Measurements from ENCODE around the gene HACD4.
"Not testable (repeated sequence)": the region's sequence is repeated elsewhere in the genome, so short reads cannot be mapped to it uniquely, and the experiment has no call there.

HACD4 gene

DNA sequence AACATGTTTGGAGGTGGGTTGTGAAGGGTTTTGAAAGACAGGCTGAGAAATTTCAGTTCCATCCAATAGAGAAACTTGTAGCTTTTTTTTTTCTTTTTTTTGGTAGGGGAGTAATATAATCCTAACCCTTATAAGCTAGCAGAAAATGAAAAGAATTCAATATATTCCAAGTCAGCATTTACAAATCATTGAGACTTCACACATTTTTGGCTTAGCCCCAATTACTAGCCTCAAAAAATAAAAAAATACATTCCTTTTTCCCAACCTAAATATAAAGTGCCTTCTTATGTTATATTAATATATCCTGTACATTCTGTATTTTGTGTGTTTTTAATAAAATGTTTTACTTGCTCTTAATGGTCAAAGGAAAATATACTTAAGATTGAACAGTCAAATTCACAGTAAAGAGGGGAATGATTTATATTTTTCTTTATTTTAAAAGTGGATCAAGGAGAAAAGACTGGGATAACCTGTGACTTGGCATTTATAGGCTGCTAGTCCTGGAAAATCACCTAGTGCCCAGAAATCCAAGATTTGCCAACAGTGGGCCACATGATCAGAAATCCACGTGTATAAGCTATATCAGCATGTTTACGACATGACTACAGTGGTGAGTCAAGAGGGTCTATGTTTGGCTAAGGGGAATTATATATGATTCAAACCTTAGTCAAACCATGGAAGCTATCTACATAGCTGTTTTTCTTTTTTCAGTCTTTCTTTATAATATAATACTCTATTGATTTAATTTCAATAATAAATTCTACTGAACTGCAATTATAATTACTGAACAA, 14.5 kb downstream of the HACD4 start:
- DNase-seq (ENCODE audit: low read depth in 2 of 2), result no peak

DNA sequence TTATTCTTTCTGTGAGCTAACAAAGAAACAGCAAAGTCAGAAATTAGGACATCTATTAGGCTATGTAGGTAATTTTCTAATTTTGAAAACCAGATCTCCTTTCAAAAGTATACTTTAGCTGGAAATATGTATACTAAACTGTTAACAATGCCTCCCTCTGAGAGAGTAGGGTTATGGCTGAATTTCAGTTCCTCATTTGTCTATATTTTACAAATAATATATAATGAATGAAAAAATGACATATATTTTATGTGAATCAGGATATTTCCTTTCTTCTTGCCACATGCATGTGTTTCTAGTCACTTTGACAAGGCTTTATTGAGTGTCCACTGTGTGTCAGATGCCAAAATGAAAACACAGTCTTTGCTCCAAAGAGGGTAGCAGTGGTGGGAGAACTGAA, 15.4 kb downstream of the HACD4 start:
- DNase-seq (ENCODE audit: low read depth in 2 of 2), result no peak

DNA sequence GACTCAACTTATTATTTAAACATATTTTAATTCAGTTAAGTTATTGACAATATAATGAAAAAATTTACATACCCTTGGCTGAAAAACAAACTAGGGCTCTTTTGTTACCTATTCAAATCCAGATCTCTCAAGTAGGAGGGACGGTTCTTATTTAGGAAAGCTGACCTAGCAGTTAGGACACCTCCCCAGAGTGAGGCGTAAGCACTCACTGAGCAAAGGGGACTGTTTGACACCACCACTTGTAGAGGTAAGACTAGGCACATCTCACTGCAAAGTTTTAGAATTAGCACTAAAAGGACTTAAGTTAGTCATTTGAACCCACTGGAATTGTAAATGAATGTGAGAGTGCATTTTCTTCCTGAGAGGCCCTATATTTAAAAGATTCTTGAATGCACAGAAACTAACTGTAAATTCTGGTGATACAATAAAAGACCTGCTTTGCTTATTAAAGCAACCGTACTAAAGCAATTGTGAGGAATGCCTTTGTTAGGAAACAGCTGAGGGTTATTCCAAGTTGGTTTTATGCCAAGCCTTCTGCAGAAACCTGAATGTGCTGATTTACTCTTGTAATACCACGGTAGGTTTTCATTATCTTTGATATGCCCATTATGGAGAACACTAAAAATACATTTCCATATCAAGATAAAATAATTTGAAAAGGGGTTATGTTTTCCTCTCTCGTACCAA, 16.2 kb downstream of the HACD4 start:
- DNase-seq (ENCODE audit: low read depth in 2 of 2), result no peak

DNA sequence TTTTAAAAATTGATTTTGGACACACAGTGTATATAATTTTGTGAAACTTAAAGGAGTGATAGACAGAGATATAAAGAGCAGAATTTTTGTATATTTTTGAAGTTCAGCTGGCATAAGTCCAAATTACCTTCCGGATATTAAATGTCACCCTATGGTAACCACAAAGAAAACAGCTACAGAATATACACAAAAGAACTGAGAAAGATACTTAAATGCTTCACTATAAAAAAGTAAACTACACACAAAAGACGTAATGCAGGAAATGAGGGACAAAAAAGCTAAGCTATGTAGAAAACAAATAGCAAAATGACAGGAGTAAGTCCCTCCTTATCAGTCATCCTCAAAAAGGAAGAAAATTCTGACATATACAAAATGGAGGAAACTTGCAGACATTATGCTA, 29.4 kb downstream of the HACD4 start:
- DNase-seq (ENCODE audit: low read depth in 2 of 2), result no peak

DNA sequence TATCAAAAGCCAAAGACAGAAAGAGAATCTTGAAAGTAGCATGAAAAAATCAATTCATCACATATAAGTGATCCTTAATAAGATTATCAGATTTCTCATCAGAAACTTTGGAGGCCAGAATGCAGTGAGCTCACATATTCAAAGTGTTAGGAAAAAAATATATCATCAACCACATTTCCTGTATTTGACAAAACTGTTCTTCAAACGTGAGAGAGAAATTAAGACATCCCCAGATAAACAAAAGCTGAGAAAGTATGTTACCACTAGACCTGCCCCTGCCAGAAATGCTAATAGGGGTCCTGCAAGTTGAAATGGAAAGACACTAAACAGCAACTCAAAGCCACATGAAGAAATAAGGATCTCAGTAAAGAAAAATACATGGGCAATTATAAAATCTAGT, 29.9 kb downstream of the HACD4 start:
- DNase-seq (ENCODE audit: low read depth in 2 of 2), result no peak

DNA sequence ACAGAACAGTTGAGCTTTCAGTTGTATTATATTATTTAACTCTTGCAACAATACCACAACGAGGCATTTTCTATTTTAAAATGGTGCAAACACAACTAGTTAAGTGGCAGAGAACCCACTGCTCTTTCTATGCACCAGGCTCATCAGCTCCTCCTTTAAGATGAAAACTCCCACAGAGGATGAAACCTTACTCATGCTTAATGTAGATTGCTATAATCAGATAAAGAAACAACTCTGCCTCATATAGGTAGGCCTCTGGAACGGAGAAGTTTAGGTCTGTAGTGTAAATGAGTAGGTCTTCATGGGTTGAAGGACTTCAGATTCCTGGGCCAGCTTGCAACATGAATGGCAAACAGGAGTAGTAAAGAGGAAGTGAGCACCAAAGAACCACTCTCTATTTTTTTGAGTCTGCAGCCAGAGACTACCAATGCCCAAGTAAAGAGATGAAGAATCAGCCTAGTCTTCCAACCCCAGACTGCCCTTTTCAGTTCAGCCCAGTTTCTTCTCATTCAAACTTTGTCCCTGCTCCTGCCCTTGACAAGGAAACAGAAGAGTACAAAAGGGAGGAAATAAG, 33.9 kb downstream of the HACD4 start:
- DNase-seq (ENCODE audit: low read depth in 2 of 2), result no peak

DNA sequence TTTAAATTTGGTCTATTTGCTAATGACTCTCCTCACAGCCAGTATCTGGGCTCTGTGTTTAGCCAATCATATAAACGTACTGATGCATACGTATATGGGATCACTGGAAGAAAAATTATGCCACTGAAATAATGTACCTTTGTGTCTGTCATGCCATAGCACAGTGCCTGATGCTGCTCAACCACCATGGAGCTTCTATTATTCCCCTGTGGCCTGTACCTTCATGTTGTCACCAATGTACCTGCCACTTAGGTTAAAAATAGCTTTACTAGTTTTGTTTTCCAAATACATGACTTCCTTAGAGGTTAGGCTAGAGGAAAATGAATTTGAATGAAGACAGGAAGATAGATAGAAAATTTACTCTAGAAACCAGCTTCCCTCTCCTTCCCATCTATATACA, 34.6 kb downstream of the HACD4 start:
- no peak for DNase-seq (ENCODE audit: low read depth in 2 of 2)

DNA sequence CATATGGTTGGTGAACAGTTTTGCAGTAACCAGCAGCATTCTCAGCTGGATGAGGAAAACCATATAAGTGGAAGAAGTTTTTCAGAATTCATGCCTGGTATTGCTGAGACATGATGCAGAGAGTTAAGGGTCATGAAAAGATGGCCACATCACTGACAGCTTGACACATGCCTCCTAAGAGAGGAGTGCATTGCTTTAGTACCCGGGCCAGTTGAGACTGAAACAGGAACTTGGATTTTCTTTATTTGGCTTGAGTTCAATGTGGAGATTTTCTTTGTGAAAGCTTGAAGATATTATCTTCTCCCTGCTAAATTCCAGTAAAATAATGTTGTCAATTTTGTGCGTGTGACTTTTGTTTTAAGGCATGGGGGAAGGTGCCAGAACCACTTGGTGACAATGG, 35.8 kb downstream of the HACD4 start:
- no peak for DNase-seq (ENCODE audit: low read depth in 2 of 2)

DNA sequence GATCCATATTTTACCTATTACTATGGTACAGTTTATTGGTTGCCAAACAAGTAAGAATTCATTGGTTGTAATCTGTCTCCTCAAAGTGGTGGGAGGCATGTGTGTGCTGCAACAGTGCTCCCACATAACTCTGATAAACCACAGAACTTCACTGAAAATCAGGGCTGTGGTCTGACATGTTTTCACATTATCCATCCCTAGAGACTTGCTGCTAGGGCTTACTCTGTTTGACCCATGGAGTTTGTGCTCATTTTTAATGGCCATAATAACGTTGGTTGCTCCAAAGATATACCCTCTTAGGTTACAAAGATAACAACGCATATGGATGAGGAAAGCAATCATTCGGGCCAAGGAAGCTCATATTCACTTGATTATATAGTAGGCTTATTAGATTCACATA, 37.0 kb downstream of the HACD4 start:
- no peak for DNase-seq (ENCODE audit: low read depth in 2 of 2)

DNA sequence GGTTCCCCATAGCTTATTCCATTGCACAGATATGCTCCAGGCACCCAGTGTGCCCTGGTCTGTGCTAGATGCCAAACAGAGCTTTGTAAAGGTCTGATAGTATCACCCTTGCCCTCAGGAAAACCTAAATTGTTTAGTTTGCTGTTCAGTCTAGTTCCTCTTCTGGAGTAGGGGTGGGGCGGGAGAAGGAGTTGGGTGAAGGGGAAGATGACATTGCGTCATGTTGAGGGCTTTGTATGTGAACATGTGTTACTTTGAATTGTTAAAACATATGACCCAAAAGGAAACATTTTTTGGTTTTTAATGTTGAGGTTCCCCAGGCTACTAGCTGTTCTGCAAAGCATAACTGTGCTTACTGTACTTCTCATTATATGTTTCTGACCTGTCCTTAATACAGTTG, 40.6 kb downstream of the HACD4 start:
- no peak for DNase-seq (ENCODE audit: low read depth in 2 of 2)

DNA sequence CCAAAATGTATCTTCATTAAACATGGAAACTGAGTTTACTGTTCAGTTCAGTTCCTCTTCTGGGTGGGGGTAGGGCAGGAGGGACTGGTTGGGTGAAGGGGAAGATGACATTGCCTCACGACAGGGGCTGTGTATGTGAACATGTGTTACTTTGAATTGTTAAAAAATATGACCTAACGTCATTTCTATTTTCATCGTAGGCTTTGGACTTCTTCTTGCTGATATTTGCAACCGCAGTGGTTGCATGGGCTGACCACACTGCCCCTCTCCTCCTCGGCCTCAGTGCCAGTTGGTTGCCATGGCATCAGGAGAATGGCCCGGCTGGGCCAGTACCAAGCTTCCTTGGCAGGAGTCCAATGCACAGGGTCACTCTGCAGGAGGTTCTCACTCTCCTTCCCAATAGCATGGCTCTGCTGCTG, 41.5 kb downstream of the HACD4 start:
- no peak for DNase-seq (ENCODE audit: low read depth in 2 of 2)

DNA sequence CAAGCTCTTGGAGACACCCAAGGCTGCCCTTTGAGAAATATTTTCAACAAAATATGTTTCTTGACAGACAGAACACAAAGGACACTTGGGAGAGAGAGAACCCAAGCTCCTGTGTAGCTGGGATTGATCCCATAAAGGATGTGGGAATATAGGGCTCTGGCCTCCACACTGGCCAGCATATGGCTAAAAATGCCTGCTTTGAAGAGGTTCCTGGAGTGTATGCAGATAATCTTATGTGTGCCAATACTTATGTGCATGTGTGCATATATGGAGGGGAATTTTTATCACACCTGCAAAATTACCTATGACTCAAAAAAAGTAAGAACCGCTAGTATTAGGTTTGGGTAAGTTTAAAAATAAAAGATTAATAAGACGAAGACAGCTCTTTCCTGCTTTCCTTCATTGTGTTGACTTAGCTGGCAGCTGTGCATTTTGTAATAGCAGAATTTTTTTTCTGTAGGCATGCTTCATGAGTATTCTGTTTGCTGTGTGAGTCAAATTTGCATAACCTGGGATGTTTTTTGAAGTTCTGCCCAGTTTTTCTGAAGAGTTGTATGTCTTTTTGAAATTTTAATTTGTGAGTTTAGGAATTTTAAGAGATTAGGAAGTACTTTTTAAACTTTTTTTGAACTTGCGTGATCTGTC, 42.6 kb downstream of the HACD4 start:
- no peak for DNase-seq (ENCODE audit: low read depth in 2 of 2)

DNA sequence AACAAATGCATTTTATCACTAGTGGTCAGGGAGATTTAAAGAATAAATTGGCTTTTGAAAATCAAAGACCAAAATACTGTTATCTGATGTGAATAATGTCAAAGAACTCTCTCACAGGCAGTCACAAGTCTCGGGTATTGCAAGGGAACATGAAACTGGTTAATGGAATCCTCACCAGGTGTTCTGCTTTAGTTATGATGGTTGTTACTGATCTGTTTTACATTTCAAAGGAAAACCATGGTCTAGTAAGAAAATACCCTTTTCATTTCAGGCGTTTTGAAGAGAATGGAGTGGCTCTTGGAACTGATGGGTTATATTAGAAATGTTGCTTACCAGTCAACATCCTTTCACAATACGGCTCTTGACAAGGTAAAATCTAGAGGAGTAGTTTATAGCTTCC, 43.4 kb downstream of the HACD4 start:
- DNase-seq (ENCODE audit: low read depth in 2 of 2), result no peak

DNA sequence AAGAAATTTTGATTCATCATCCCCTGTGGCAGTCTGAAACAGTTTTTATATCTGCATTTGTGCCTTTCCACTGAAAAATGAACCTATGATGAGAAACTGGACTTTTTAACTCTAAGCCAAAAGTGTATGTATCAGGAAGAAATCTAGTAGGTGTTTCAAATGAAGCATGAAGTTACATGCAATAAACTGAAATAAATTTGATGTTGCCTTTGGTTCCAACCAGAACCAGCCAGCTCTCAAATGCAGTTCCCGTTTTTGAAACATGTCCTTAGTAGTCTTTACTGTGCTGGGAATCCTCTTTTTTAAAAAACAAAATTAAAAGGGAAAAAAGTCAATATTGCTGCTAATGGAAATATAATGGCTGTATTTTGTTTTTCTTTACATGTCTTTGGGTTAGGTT, 43.9 kb downstream of the HACD4 start:
- DNase-seq (ENCODE audit: low read depth in 2 of 2), result no peak

DNA sequence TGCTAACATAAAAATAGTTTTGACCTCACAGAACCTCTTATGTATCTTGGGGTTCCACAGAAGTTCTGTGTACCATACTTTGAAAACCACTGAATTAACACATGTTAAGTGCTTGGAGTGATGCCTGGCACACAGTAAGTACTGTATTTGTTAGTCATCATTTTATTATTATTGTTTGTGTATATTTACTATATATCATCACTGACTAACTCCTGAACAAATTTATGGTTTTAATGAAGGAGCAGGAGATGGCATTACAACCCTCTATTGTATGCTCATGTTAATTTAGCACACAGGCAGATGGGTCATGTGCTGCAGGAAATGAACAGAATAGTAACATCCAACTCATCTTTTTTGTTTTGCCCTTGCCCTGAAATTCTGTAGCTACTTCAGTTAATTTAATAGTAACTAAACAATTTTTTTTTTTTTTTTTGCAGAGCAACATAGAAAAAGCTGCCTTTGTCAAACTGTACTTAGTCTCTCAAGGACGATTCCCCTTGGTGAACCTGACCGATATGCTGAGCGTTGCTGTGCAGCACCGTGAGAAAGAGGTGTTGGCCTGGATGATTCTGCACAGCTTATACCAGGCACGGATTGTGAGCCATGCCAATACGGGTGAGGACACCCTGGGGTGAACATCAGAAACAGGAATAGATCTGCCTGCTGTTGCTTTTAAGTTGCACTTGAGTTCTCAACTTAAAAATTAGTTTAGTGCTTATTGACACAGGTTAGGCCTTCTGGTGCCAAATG, 45.4 kb downstream of the HACD4 start:
- DNase-seq (ENCODE audit: low read depth in 2 of 2), result no peak

DNA sequence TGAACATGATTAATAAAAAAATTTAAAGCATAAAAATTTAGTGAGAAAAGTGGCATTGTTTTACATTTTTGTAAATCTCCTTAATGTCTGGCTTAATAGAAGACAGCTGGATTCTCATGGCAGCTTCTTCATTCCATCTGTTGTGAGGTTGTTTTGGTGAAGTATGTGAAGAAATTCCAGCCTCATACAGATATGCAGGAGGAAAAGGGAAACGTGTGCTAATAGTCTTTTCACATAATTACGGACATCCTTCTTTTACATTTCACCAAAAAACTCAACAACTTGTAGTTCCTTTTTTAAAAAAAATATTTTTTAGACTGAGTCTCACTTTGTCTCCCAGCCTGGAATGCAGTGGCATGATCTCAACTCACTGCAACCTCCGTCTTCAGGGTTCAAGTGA, 46.9 kb downstream of the HACD4 start:
- no peak for DNase-seq (ENCODE audit: low read depth in 2 of 2)

DNA sequence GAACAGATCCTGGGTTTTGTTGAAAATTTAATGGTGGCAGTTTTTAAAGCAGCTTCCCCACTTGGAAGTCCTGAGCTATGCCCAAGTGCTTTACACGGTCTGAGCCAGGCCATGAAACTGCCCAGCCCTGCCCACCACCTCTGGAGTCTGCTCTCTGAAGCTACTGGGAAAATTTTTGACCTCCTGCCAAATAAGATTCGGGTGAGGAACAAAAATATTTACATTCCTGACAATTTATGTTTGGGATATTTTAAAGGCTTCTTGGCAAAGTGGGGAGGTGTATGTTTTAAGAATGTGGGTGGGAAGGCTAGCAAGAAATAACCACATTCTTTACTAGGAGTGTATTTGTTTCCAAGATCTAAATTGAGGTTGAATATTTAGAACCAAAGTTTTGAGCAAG, 50.0 kb downstream of the HACD4 start:
- DNase-seq (ENCODE audit: low read depth in 2 of 2), result no peak

DNA sequence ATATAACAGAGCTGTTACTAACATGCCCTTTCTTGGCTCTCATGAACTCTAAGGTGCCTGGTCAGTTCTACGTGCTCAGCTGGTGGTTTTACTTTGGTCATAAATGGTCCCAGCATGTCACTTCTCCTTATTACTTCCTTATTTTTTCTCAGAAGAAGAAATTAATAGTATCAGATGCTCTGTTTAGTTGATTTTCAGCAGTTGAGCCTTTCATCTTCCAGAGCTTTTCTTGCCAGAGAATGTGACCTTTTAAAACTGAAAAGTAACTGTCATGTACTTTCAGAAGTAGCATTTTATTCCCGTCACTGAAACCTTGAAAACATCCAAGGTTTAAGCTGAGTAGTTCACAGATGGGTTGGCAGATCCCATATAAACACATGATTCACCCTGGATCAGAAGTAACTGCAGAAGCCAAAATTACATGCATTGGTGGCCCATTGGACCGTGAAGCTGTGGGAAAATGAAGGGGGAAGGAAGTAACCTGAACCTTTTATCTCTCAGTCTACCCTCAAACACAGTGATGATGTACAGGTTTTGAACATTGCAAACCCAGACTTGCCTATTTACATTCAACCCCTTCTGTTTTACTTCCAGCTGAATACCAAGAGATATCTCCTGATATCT, 50.5 kb downstream of the HACD4 start:
- no peak for DNase-seq (ENCODE audit: low read depth in 2 of 2)

DNA sequence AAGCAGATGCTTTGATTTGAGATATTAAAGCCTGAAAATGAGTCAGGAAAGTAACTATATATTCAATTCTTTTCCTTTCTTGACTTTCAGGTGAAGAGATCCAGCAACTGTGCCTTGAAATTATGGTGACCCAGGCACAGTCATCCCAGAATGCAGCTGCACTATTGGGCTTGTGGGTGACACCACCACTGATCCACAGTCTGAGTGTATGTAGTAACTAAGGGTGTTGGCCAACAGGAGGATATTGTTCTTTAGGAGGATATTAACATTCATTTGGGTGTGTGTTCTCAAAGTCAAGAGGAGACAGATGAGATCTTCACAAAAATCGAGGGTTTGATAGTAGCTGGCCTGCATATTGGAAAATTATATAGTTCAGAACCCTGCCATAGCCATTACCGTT, 53.2 kb downstream of the HACD4 start:
- no peak for DNase-seq (ENCODE audit: low read depth in 2 of 2)

DNA sequence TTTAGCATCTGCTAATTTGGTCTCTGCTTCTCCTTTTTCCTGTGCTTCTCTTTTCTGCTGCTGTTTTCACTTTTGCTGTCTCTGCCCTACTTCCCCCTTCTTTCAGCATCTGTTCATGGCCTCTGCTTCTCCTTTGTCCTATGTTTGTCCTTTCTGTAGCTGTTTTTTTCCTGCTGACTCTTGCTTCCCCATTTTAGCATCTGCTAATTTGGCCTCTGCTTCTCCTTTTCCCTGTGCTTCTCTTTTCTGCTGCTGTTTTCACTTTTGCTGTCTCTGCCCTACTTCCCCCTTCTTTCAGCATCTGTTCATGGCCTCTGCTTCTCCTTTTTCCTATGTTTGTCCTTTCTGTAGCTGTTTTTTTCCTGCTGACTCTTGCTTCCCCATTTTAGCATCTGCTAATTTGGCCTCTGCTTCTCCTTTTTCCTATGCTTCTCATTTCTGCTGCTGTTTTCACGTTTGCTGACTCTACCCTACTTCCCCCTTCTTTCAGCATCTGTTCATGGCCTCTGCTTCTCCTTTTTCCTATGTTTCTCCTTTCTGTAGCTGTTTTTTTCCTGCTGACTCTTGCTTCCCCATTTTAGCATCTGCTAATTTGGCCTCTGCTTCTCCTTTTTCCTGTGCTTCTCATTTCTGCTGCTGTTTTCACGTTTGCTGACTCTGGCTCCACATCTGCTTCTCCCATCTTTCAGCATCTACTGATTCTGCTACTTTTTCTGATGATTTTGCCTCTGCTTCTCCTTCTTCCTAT, 57.1 kb downstream of the HACD4 start:
- not testable (repeated sequence) for DNase-seq (ENCODE audit: low read depth in 2 of 2)
